AG09309 (cell line): ENCODE data around the gene ZNF730.
"Not testable (repeated sequence)": the region's sequence is repeated elsewhere in the genome, so short reads cannot be mapped to it uniquely, and the experiment has no call there.

ENCODE experiments used
- DNase-seq: peaks from one replicate; pipeline ENCODE4 v3.0.0-alpha.2; 2010; ENCODE audit warnings: low read depth
- H3K4me3 ChIP-seq: 2 replicates; pipeline ENCODE4 v1.5.1; 2011; ENCODE audit warnings: mild to moderate bottlenecking, low read depth, low read length, moderate library complexity; ENCODE audit not compliant: control insufficient read depth
- CTCF ChIP-seq: IDR thresholded peaks from 2 replicates; pipeline ENCODE4 v1.5.1; 2011; ENCODE audit warnings: mild to moderate bottlenecking, low read depth, low read length, inconsistent platforms; ENCODE audit not compliant: insufficient read depth, control insufficient read depth; ENCODE audit errors: missing control alignments

The ZNF730 gene

GRCh38 chr19:23098286-23098685, 18.5 kb upstream of the ZNF730 start:
- no peak for TF ChIP-seq CTCF
- H3K4me3 ChIP-seq = no peak overlapping the region
- no peak for DNase-seq

- TF ChIP-seq CTCF = no peak
- H3K4me3 ChIP-seq = no peak overlapping the region
- no peak for DNase-seq
Measured at GRCh38 chr19:23098988-23099387, 17.8 kb upstream of the ZNF730 start.

- TF ChIP-seq CTCF = no peak
- no peak overlapping the region for H3K4me3 ChIP-seq
- DNase-seq = no peak
Measured at GRCh38 chr19:23099966-23100365, 16.9 kb upstream of the ZNF730 start.

- no peak for DNase-seq
- TF ChIP-seq CTCF = no peak
Measured at GRCh38 chr19:23101241-23101640, 15.6 kb upstream of the ZNF730 start.

GRCh38 chr19:23118400-23118799, 1.6 kb downstream of the ZNF730 start:
- no peak overlapping the region for H3K4me3 ChIP-seq

More at GRCh38 chr19:23101241-23101640, 15.6 kb upstream of the ZNF730 start:
- H3K4me3 ChIP-seq = no peak overlapping the region

GRCh38 chr19:23134211-23134610, 17.4 kb downstream of the ZNF730 start:
- not testable (repeated sequence) for H3K4me3 ChIP-seq, DNase-seq

More at GRCh38 chr19:23118400-23118799, 1.6 kb downstream of the ZNF730 start:
- no peak for DNase-seq
- TF ChIP-seq CTCF = no peak

GRCh38 chr19:23145617-23146415, 29.0 kb downstream of the ZNF730 start:
- no peak for DNase-seq
- TF ChIP-seq CTCF = no peak

More at GRCh38 chr19:23145617-23146415, 29.0 kb downstream of the ZNF730 start:
- no peak overlapping the region for H3K4me3 ChIP-seq
